HEK293T (cell line): ENCODE data around the gene COL5A1.

Experiments used
- ARNT ChIP-seq: fragments of 450-650 bp; IDR thresholded peaks from 2 replicates; pipeline ENCODE4 v1.6.1; 2017; ENCODE audit warnings: mild to moderate bottlenecking
- BHLHE40 ChIP-seq: fragments of 450-650 bp; IDR thresholded peaks from 2 replicates; pipeline ENCODE4 v1.6.1; 2016; ENCODE audit warnings: mild to moderate bottlenecking, moderate library complexity, borderline replicate concordance
- ELF4 ChIP-seq: fragments of 450-650 bp; IDR thresholded peaks from 2 replicates; pipeline ENCODE4 v1.6.1; 2017; ENCODE audit warnings: antibody characterized with exemption
- FOXA1 ChIP-seq: fragments of 450-650 bp; IDR thresholded peaks from 2 replicates; pipeline ENCODE4 v1.6.1; 2016; ENCODE audit warnings: mild to moderate bottlenecking
- FOXK2 ChIP-seq: fragments of 450-650 bp; IDR thresholded peaks from 2 replicates; pipeline ENCODE4 v1.6.1; 2016; ENCODE audit warnings: mild to moderate bottlenecking
- FOXM1 ChIP-seq: fragments of 450-650 bp; IDR thresholded peaks from 2 replicates; pipeline ENCODE4 v1.6.1; 2017; ENCODE audit warnings: mild to moderate bottlenecking, borderline replicate concordance
- HDGF ChIP-seq: fragments of 450-650 bp; IDR thresholded peaks from 2 replicates; pipeline ENCODE4 v1.6.1; 2017; ENCODE audit warnings: antibody characterized with exemption, borderline replicate concordance
- L3MBTL2 ChIP-seq: fragments of 450-650 bp; conservative IDR thresholded peaks from 2 replicates; pipeline ENCODE4 v1.6.1; 2016; ENCODE audit warnings: mild to moderate bottlenecking
- LEF1 ChIP-seq: fragments of 450-650 bp; IDR thresholded peaks from 2 replicates; pipeline ENCODE4 v1.6.1; 2017; ENCODE audit warnings: mild to moderate bottlenecking, borderline replicate concordance
- NFRKB ChIP-seq: fragments of 450-650 bp; IDR thresholded peaks from 2 replicates; pipeline ENCODE4 v1.6.1; 2016; ENCODE audit warnings: mild to moderate bottlenecking, moderate library complexity
- PKNOX1 ChIP-seq: fragments of 450-650 bp; IDR thresholded peaks from 2 replicates; pipeline ENCODE4 v1.6.1; 2016
- SP1 ChIP-seq: fragments of 450-650 bp; IDR thresholded peaks from 2 replicates; pipeline ENCODE4 v1.6.1; 2017
- TARDBP ChIP-seq: fragments of 450-650 bp; IDR thresholded peaks from 2 replicates; pipeline ENCODE4 v1.6.1; 2016

GRCh38 chr9:134655586-134656333 lies 14.2 kb downstream of the COL5A1 start:
- TF ChIP-seq FOXM1 (no peak), SP1 (no peak), BHLHE40 (no peak), NFRKB (no peak), FOXK2 (no peak), ELF4 (no peak), LEF1 (no peak), ARNT (no peak), PKNOX1 (no peak), TARDBP (no peak), HDGF (no peak), L3MBTL2 (no peak), FOXA1 (no peak)
